Right cardiac atrium (tissue), 5 donors: ENCODE data around the gene RCAN1. TPM values are rescaled to one million over a fixed set of nuclear protein-coding genes. Genes with fewer than 3 reads are reported as not detected.

Experiments
- ATAC-seq, 2 donors: fragments of 200-7000 bp; cut with Tn5 transposase; one replicate each; pipeline versions ENCODE4 v1.8.0 to v1.9.1; 2020; ENCODE audit warnings: moderate library complexity in 2 of 2, mild to moderate bottlenecking in 1 of 2
- DNase-seq, 3 donors: peaks; one replicate each; pipeline ENCODE4 v3.0.0-alpha.2; 2020
- H3K27ac ChIP-seq: one replicate; pipeline ENCODE4 v1.5.1; 2013; ENCODE audit warnings: mild to moderate bottlenecking, low read length, control low read depth, moderate library complexity
- H3K27me3 ChIP-seq: one replicate; pipeline ENCODE4 v1.6.1; 2013; ENCODE audit not compliant: control insufficient read depth, insufficient read depth
- H3K4me1 ChIP-seq: one replicate; pipeline ENCODE4 v1.6.1; 2013; ENCODE audit warnings: low read length; ENCODE audit not compliant: control insufficient read depth, insufficient read depth
- H3K4me3 ChIP-seq: one replicate; pipeline ENCODE4 v1.5.1; 2013; ENCODE audit warnings: low read length, control low read depth
- H3K9me3 ChIP-seq: one replicate; pipeline ENCODE4 v1.6.1; 2013; ENCODE audit warnings: low read length; ENCODE audit not compliant: control insufficient read depth
- whole genome bisulfite sequencing: extraction: QIAGEN DNeasy Blood & Tissue Kit; methylation state at CpG from one replicate; pipeline ENCODE4 v1.1.7; 2013; 5-methylcytosine and 5-hydroxymethylcytosine counted together
- intact Hi-C, 4 donors: fragments of 100-400 bp; cut with DNase I; formaldehyde crosslinking; loops; one replicate each; pipeline versions ENCODE4 v1.11.0 to v1.14.0; 2022 to 2023
- polyA plus RNA-seq: library from polyadenylated mRNA; stranded (reverse); fragments of 200-250 nt; gene quantifications from one replicate; pipeline ENCODE4 v1.2.3, GENCODE V29; 2013
- total RNA-seq, 4 donors: library from RNA; stranded (reverse); fragmentation: NEBNext Ultra II Directional; extraction: Animal tissue kit (Norgen Biotek cat#: 25700); gene quantifications; one replicate each; pipeline ENCODE4 v1.2.1, GENCODE V29; 2021
- donor health status: healthy with polysubstance abuse.
- donor health status: DM: no; HTN: yes; CAD: no.
- donor health status: DM: no; HTN: no; CAD: no.
- donor health status: DM: no; HTN: yes; CAD: no; lungs with severe emphysema.
- donor health status: DM: yes; HTN: yes; CAD: no.

RCAN1 gene
- total and polyA plus RNA-seq, 5 donors = 26.7 to 39.7 (median 32.4) TPM

DNA sequence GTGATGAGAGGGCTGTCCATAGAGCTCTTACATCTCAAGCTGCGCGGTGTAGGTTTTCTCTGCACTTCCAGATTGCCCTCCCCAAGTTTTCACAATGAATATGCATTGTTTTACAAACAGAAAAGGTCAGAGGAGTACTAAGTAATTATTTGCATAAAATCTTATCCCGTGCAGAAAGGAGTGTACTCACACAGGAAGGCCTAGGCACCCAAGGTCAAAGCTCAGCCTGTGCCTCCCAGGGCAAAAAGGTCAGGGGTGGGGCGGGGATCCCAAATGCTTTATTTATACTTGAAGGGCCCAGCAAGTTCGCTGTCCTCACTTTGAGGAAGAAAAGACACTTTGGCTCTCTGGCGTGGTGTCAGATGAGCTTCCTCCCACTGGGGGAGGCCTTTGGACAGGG is 92.6 kb downstream of the RCAN1 start:
- peaks cover 7% of the 10 kb centered on the region for H3K4me1 ChIP-seq
- ATAC-seq (no peak), DNase-seq (no peak)
- H3K27me3 ChIP-seq = no peaks in the 10 kb centered on the region
- WGBS = 76% methylated on average over 6 of the region's 6 CpGs
- no peaks in the 10 kb centered on the region for H3K9me3 ChIP-seq
- H3K27ac ChIP-seq = no peak overlapping the region
- intact Hi-C loops = no loop called here
- H3K4me3 ChIP-seq = no peak overlapping the region

- intact Hi-C loops = no loop called here
- WGBS = 98% methylated on average over 7 of the region's 7 CpGs
- no peaks in the 10 kb centered on the region for H3K27me3 ChIP-seq
- DNase-seq (no peak), ATAC-seq (no peak)
- H3K27ac ChIP-seq = no peak overlapping the region
- peaks cover 7% of the 10 kb centered on the region for H3K4me1 ChIP-seq
- no peaks in the 10 kb centered on the region for H3K9me3 ChIP-seq
- no peak overlapping the region for H3K4me3 ChIP-seq
These were observed 93.4 kb downstream of the RCAN1 start for GRCh38 chr21:34521561-34521960.

GRCh38 chr21:34520764-34521508 is 94.0 kb downstream of the RCAN1 start:
- Histone ChIP-seq H3K4me3 (no peak overlapping the region), H3K27ac (peak overlapping the region; percentile 14), H3K27me3 (no peaks in the 10 kb centered on the region), H3K9me3 (no peaks in the 10 kb centered on the region), H3K4me1 (peaks cover 7% of the 10 kb centered on the region)
- 88% methylated on average over 20 of the region's 20 CpGs for WGBS
- DNase-seq (peak in 2 of 3 donors; percentile 64 to 78), ATAC-seq (peak in 1 of 2 donors; percentile 43)
- intact Hi-C loops = no loop called here

DNA sequence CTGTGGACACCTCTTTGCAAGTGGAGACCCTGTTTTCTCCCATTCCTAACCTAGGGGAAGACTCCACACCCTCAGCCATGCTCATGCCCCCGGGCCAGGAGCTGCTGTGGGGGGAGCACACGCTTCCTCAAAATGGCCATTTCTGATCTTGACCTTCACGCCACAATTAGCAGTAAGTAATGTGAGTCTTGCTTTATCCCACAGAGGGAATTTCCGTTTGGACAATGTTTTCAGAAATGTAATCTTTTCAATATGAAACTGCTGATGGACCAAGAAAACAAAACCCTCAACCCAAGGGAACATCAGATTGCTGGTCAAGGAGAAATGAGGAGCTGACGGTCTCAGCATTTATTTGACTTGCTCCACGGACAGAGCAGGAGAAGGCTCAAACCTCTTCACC is 94.6 kb downstream of the RCAN1 start:
- Histone ChIP-seq H3K4me1 (peaks cover 7% of the 10 kb centered on the region), H3K27ac (peak overlapping the region; percentile 14), H3K27me3 (no peaks in the 10 kb centered on the region), H3K9me3 (no peaks in the 10 kb centered on the region), H3K4me3 (no peak overlapping the region)
- WGBS = 85% methylated on average over 6 of the region's 6 CpGs
- intact Hi-C loops = no loop called here
- ATAC-seq (no peak), DNase-seq (no peak)

GRCh38 chr21:34519694-34520093 is 95.2 kb downstream of the RCAN1 start:
- intact Hi-C loops = no loop called here
- no peak for ATAC-seq
- H3K9me3 ChIP-seq = no peaks in the 10 kb centered on the region
- no peak overlapping the region for H3K27ac ChIP-seq
- WGBS = 91% methylated on average over 8 of the region's 8 CpGs
- H3K4me3 ChIP-seq = no peak overlapping the region
- no peaks in the 10 kb centered on the region for H3K27me3 ChIP-seq
- peaks cover 5% of the 10 kb centered on the region for H3K4me1 ChIP-seq
- no peak for DNase-seq

GRCh38 chr21:34519016-34519415 is 95.9 kb downstream of the RCAN1 start:
- Histone ChIP-seq H3K4me3 (no peak overlapping the region), H3K4me1 (peaks cover 3% of the 10 kb centered on the region), H3K9me3 (no peaks in the 10 kb centered on the region), H3K27me3 (no peaks in the 10 kb centered on the region), H3K27ac (no peak overlapping the region)
- intact Hi-C loops = no loop called here
- DNase-seq = no peak
- 89% methylated on average over 4 of the region's 4 CpGs for WGBS
- ATAC-seq = no peak

DNA sequence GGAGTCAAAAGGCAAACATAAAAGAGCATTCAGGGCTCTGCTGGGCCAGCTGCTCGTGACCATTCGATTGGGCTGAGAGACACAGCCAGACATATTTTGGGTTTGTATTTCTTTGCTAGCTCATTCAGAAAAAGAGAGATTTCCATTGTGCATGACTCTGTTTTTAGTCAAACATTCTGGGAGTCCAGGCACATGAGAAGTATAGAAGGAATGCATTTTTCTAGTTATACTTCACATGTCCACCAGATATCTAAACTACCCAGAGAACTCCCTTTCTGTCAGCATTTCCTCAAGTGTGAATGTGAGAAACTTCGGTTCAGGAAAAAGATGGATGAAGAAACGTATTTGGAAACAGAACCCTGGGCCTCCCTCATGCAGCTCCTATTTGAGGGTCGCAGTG is 96.6 kb downstream of the RCAN1 start:
- ATAC-seq (no peak), DNase-seq (no peak)
- Histone ChIP-seq H3K4me1 (peaks cover 3% of the 10 kb centered on the region), H3K27me3 (no peaks in the 10 kb centered on the region), H3K4me3 (no peak overlapping the region), H3K9me3 (no peaks in the 10 kb centered on the region), H3K27ac (no peak overlapping the region)
- 79% methylated on average over 5 of the region's 5 CpGs for WGBS
- intact Hi-C loops = no loop called here

DNA sequence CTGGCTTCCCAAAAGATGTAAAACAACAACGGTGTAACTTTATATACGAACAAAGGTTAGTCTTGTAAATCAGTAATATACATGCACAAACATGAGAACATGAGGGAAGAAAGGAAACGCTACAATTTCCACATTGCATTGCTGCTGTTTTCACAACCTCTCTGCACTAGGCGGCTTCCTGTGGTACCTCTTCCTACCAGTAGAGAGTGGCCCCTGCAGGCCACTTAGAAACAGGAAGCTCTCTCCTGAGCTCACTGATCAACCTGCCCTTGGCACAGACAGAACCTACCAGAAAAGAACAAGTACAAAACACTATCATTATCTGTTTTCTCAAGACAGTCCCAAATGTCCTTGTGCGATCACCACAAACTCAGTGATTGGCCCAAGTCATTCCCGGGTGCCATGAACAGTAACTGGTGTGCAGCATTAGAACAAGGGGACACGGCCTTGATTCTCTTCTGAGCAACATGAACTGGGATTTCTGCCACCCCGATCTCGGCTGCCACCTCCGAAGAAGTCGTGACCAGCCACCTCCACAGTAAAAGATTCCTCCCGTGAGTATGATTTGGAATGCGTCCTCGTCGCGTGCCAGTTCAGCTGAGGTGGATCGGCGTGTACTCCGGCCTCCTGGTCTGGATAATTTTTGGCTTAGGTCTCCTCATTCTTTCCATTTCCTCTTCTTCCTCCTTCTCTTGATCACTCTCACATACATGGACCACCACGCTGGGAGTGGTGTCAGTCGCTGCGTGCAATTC is 97.2 kb downstream of the RCAN1 start:
- Histone ChIP-seq H3K9me3 (no peaks in the 10 kb centered on the region), H3K4me3 (no peak overlapping the region), H3K27me3 (no peaks in the 10 kb centered on the region), H3K27ac (no peak overlapping the region), H3K4me1 (peaks cover under 1% of the 10 kb centered on the region)
- WGBS = 76% methylated on average over 22 of the region's 22 CpGs
- peak in 1 of 3 donors; percentile 53 for DNase-seq
- intact Hi-C loops = no loop called here
- peak in 1 of 2 donors; percentile 50 for ATAC-seq

GRCh38 chr21:34517039-34517438 is 97.9 kb downstream of the RCAN1 start:
- 77% methylated on average over 5 of the region's 5 CpGs for WGBS

DNA sequence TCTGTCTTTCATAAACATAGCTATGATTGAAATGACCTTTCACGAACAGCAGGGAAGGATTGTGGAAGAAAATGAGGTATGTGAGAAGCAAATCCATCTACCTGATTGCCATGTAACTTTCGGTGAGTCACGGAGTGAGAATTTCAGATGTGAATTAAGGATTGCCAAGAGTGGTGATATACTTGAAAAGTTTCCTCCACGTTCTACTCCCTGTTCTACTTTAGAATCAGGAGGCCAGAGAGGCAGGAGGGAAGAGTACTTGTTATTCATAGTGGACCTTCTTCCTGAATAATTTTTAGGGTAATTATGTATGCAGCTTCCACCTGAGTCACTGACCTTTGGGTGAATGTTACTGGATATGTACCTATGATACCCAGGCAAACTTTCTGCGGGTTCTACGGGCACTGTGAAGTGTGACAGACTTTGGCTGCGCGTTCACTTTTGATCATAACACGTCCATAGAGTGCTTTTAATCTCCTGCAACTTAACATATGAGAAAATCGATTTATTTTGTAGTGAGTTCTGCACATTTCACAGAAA is 100.3 kb downstream of the RCAN1 start:
- WGBS = 93% methylated on average over 10 of the region's 10 CpGs
- Histone ChIP-seq H3K27me3 (no peaks in the 10 kb centered on the region), H3K27ac (no peak overlapping the region), H3K9me3 (no peaks in the 10 kb centered on the region), H3K4me3 (no peak overlapping the region), H3K4me1 (peaks cover 3% of the 10 kb centered on the region)
- intact Hi-C loops = no loop called here
- DNase-seq = no peak
- no peak for ATAC-seq

More at GRCh38 chr21:34517039-34517438, 97.9 kb downstream of the RCAN1 start:
- intact Hi-C loops = no loop called here
- no peak for DNase-seq
- Histone ChIP-seq H3K4me1 (no peaks in the 10 kb centered on the region), H3K27me3 (no peaks in the 10 kb centered on the region), H3K9me3 (no peaks in the 10 kb centered on the region), H3K4me3 (no peak overlapping the region), H3K27ac (no peak overlapping the region)
- no peak for ATAC-seq

DNA sequence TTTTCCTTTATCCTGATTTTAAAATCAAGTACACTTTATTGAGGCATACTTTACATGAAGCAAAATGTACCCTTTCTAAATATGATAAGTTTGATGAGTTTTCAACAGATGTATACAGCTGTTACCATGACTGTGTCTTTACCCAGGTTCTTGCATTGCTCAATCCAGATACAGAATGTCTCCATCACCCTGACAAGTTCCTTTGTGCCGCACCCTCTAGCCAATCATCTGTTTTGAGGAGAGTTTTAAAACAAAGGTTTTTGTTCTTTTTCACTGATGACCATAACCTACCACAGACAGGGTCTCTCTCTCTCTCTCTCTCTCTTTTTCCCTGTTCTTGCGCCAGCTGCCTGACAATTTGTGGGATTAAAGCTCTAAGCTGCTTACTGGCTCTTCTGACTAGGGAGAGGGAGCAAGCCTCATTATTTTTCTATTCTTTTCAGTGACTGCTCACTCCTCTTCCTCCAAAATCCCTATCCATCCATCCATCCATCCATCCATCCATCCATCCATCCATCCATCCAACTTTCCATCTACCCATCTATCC is 101.7 kb downstream of the RCAN1 start:
- H3K4me3 ChIP-seq = no peak overlapping the region
- no peak for ATAC-seq
- no peaks in the 10 kb centered on the region for H3K27me3 ChIP-seq
- no peaks in the 10 kb centered on the region for H3K9me3 ChIP-seq
- intact Hi-C loops = no loop called here
- H3K4me1 ChIP-seq = peaks cover 3% of the 10 kb centered on the region
- WGBS = 80% methylated on average over 2 of the region's 2 CpGs
- no peak for DNase-seq
- H3K27ac ChIP-seq = no peak overlapping the region
